Liver (tissue), 9 donors: ENCODE results near the gene PAX5. TPM values are rescaled to one million over a fixed set of nuclear protein-coding genes. Genes with fewer than 3 reads are reported as not detected.

ENCODE experiments used
- DNase-seq: peaks from one replicate; pipeline ENCODE4 v3.0.0-alpha.2; 2017; ENCODE audit warnings: low spot score
- H3K27ac ChIP-seq, 2 donors: one replicate each; pipeline ENCODE4 v1.7.0; 2013; ENCODE audit warnings: inconsistent platforms in 2 of 2, low read length in 2 of 2, control low read depth in 1 of 2, low read depth in 1 of 2, mild to moderate bottlenecking in 1 of 2
- H3K27me3 ChIP-seq, 4 donors: one replicate each; pipeline versions ENCODE4 v1.6.1 to v1.7.0; 2013; ENCODE audit warnings: low read length in 3 of 4, inconsistent platforms in 1 of 4, mild to moderate bottlenecking in 1 of 4, moderate library complexity in 1 of 4; ENCODE audit not compliant: control insufficient read depth in 4 of 4, insufficient read depth in 4 of 4
- H3K36me3 ChIP-seq, 4 donors: one replicate each; pipeline versions ENCODE4 v1.6.1 to v1.7.0; 2013; ENCODE audit warnings: low read length in 3 of 4, mild to moderate bottlenecking in 3 of 4, low read depth in 1 of 4, moderate library complexity in 1 of 4; ENCODE audit not compliant: control insufficient read depth in 4 of 4, insufficient read depth in 3 of 4
- H3K4me1 ChIP-seq, 4 donors: one replicate each; pipeline versions ENCODE4 v1.6.1 to v1.7.0; 2013; ENCODE audit warnings: low read length in 3 of 4, mild to moderate bottlenecking in 3 of 4, moderate library complexity in 1 of 4; ENCODE audit not compliant: control insufficient read depth in 4 of 4, insufficient read depth in 4 of 4
- H3K4me3 ChIP-seq, 3 donors: one replicate each; pipeline versions ENCODE4 v1.6.1 to v1.7.0; 2013; ENCODE audit warnings: low read length in 3 of 3, control low read depth in 1 of 3, low read depth in 1 of 3, mild to moderate bottlenecking in 1 of 3
- H3K9ac ChIP-seq, 2 donors: one replicate each; pipeline ENCODE4 v1.7.0; 2013; ENCODE audit warnings: low read length in 2 of 2, mild to moderate bottlenecking in 2 of 2, moderate library complexity in 2 of 2, control low read depth in 1 of 2, low read depth in 1 of 2
- H3K9me3 ChIP-seq, 4 donors: one replicate each; pipeline versions ENCODE4 v1.6.1 to v1.7.0; 2013; ENCODE audit warnings: low read length in 3 of 4; ENCODE audit not compliant: control insufficient read depth in 4 of 4
- ATF3 ChIP-seq: IDR thresholded peaks from 2 replicates; pipeline ENCODE4 v1.6.1; 2016; ENCODE audit warnings: antibody characterized with exemption
- CTCF ChIP-seq: fragments of 150-350 bp; IDR thresholded peaks from 2 replicates; pipeline ENCODE4 v1.5.1; 2017; ENCODE audit warnings: improper control_type of control experiment, low read depth, low read length; ENCODE audit not compliant: missing input control
- EGR1 ChIP-seq, 2 donors: IDR thresholded peaks; 2 replicates each; pipeline ENCODE4 v1.6.1; 2016 to 2018; ENCODE audit warnings: antibody characterized with exemption in 2 of 2, low read depth in 2 of 2
- FOXA1 ChIP-seq: IDR thresholded peaks from 2 replicates; pipeline ENCODE4 v1.6.1; 2016; ENCODE audit warnings: antibody characterized with exemption
- FOXA2 ChIP-seq: IDR thresholded peaks from 2 replicates; pipeline ENCODE4 v1.6.1; 2016; ENCODE audit warnings: antibody characterized with exemption
- HNF4A ChIP-seq, 2 donors: conservative IDR thresholded peaks; 2 replicates each; pipeline ENCODE4 v1.6.1; 2016; ENCODE audit warnings: antibody characterized with exemption in 2 of 2, mild to moderate bottlenecking in 2 of 2
- HNF4G ChIP-seq: IDR thresholded peaks from 2 replicates; pipeline ENCODE4 v1.6.1; 2016; ENCODE audit warnings: antibody characterized with exemption
- JUND ChIP-seq, 2 donors: IDR thresholded peaks; 2 replicates each; pipeline ENCODE4 v1.6.1; 2016; ENCODE audit warnings: antibody characterized with exemption in 2 of 2
- RAD21 ChIP-seq, 2 donors: IDR thresholded peaks; 2 replicates each; pipeline ENCODE4 v1.6.1; 2016; ENCODE audit warnings: antibody characterized with exemption in 2 of 2, mild to moderate bottlenecking in 2 of 2
- TAF1 ChIP-seq: conservative IDR thresholded peaks from 2 replicates; pipeline ENCODE4 v1.6.1; 2016; ENCODE audit warnings: antibody characterized with exemption, mild to moderate bottlenecking
- YY1 ChIP-seq: IDR thresholded peaks from 2 replicates; pipeline ENCODE4 v1.6.1; 2016; ENCODE audit warnings: antibody characterized with exemption, mild to moderate bottlenecking
- ZBTB33 ChIP-seq: IDR thresholded peaks from 2 replicates; pipeline ENCODE4 v1.6.1; 2016; ENCODE audit warnings: antibody characterized with exemption
- WGBS: extraction: QIAGEN DNeasy Blood & Tissue Kit; methylation state at CpG from one replicate; pipeline ENCODE4 v1.1.7; 2013; 5-methylcytosine and 5-hydroxymethylcytosine counted together
- polyA plus RNA-seq, 2 donors: library from polyadenylated mRNA; stranded (reverse) in 1 of 2; unstranded in 1 of 2; fragments of 200-250 nt in 1 of 2; fragments of >200 nt in 1 of 2; fragmentation: Nextera tagmentation in 1 of 2; extraction: Ambion mirVana in 1 of 2; gene quantifications; one replicate each; pipeline versions ENCODE4 v1.2.1 to v1.2.3, GENCODE V29; 2013 to 2015
- total RNA-seq, 2 donors: library from RNA; depleted of rRNA; stranded (reverse); fragments of >200 nt; gene quantifications; one replicate each; pipeline ENCODE4 v1.2.3, GENCODE V29; 2014
- TF ChIP-seq, protein P1 (sequence below): IDR thresholded peaks from 2 replicates; pipeline ENCODE4 v1.6.1; 2016; ENCODE audit warnings: antibody characterized with exemption
- TF ChIP-seq, protein P2 (sequence below): IDR thresholded peaks from 2 replicates; pipeline ENCODE4 v1.6.1; 2016; ENCODE audit warnings: antibody characterized with exemption, mild to moderate bottlenecking
- donor health status: healthy.
- donor health status: healthy.
- donor health status: healthy.
- donor health status: healthy.
- donor health status: healthy.

The PAX5 gene
- total and polyA plus RNA-seq, 4 donors = 0.05 to 2.7 (median 0.11) TPM

DNA sequence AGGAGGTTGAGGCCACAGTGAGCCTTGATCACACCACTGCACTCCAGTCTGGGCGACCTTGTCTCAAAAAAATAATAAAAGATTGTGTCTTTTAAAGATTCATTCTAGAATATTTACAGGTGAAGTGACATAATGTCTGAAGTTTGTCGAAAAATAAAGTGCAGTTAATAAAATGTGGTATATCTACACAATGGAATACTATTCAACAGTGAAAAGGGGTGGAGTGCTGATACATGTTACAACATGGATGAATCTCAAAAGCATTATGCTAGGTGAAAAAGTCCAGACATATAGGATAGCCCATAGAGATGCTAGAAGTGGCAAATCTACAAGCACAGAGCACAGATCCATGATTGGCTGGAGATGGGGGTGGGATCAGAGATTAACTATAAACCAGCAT lies 101.9 kb downstream of the PAX5 start:
- no peak overlapping the region for H3K4me3 ChIP-seq
- no peaks in the 10 kb centered on the region for H3K9me3 ChIP-seq
- no peak overlapping the region for H3K27ac ChIP-seq
- no peaks in the 10 kb centered on the region for H3K27me3 ChIP-seq
- TF ChIP-seq FOXA1 (no peak), JUND (IDR thresholded peaks at IDR 0.05) (no peak), RAD21 (IDR thresholded peaks at IDR 0.05) (no peak), HNF4A (conservative IDR thresholded peaks at IDR 0.05) (no peak), HNF4G (no peak), ATF3 (no peak), CTCF (no peak), TAF1 (no peak), ZBTB33 (no peak)
- WGBS = 49% methylated on average over 2 of the region's 2 CpGs
- H3K36me3 ChIP-seq = no peaks in the 10 kb centered on the region
- no peak for DNase-seq
- H3K9ac ChIP-seq = no peak overlapping the region
- H3K4me1 ChIP-seq = no peaks in the 10 kb centered on the region

- Histone ChIP-seq H3K9ac (no peak overlapping the region), H3K9me3 (no peaks in the 10 kb centered on the region), H3K4me3 (no peak overlapping the region), H3K27ac (no peak overlapping the region), H3K4me1 (no peaks in the 10 kb centered on the region), H3K27me3 (peaks cover 0 to 5% (median 0%) of the 10 kb centered on the region in 4 donors), H3K36me3 (no peaks in the 10 kb centered on the region)
- DNase-seq = no peak
- 89% methylated on average over 4 of the region's 4 CpGs for WGBS
- TF ChIP-seq CTCF (no peak), EGR1 (IDR thresholded peaks at IDR 0.05; ENCODE audit: low read depth in 2 of 2) (no peak), YY1 (no peak), JUND (IDR thresholded peaks at IDR 0.05) (no peak), TAF1 (no peak), HNF4G (no peak), ATF3 (no peak), FOXA1 (no peak), FOXA2 (no peak)
- TF ChIP-seq, protein P1, sequence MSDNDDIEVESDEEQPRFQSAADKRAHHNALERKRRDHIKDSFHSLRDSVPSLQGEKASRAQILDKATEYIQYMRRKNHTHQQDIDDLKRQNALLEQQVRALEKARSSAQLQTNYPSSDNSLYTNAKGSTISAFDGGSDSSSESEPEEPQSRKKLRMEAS = no peak
- TF ChIP-seq, protein P2, sequence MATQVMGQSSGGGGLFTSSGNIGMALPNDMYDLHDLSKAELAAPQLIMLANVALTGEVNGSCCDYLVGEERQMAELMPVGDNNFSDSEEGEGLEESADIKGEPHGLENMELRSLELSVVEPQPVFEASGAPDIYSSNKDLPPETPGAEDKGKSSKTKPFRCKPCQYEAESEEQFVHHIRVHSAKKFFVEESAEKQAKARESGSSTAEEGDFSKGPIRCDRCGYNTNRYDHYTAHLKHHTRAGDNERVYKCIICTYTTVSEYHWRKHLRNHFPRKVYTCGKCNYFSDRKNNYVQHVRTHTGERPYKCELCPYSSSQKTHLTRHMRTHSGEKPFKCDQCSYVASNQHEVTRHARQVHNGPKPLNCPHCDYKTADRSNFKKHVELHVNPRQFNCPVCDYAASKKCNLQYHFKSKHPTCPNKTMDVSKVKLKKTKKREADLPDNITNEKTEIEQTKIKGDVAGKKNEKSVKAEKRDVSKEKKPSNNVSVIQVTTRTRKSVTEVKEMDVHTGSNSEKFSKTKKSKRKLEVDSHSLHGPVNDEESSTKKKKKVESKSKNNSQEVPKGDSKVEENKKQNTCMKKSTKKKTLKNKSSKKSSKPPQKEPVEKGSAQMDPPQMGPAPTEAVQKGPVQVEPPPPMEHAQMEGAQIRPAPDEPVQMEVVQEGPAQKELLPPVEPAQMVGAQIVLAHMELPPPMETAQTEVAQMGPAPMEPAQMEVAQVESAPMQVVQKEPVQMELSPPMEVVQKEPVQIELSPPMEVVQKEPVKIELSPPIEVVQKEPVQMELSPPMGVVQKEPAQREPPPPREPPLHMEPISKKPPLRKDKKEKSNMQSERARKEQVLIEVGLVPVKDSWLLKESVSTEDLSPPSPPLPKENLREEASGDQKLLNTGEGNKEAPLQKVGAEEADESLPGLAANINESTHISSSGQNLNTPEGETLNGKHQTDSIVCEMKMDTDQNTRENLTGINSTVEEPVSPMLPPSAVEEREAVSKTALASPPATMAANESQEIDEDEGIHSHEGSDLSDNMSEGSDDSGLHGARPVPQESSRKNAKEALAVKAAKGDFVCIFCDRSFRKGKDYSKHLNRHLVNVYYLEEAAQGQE = no peak
Measured at GRCh38 chr9:36930941-36931340, 103.1 kb downstream of the PAX5 start.
